GM10266 (cell line): ENCODE results near the gene KIAA0513.
"Not testable (repeated sequence)": the region's sequence is repeated elsewhere in the genome, so short reads cannot be mapped to it uniquely, and the experiment has no call there.

ENCODE experiments used
- DNase-seq: peaks from one replicate; pipeline ENCODE4 v3.0.0; 2012; ENCODE audit errors: extremely low spot score
- TF ChIP-seq, protein P1 (sequence below): IDR thresholded peaks from 2 replicates; pipeline ENCODE4 v1.5.1; 2012; ENCODE audit warnings: mild to moderate bottlenecking, low read depth; ENCODE audit not compliant: control insufficient read depth, insufficient read depth; ENCODE audit errors: missing control alignments

Gene KIAA0513

DNA sequence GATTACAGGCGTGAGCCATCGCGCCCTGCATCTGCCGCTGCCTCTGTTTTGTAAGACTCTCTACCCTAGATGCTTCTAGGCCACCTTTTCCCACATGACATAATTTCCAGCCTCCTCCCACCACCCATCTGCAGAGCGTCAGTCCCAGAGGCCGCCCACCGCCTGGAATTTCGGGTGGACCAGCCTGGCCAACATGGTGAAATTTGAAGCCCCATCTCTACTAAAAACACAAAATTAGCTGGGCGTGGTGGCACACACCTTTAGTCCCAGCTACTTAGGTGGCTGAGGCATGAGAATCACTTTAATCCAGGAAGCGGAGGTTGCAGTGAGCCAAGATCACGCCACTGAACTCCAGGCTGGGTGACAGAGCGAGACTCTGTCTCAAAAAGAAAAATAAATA is 89.8 kb downstream of the KIAA0513 start:
- no peak for DNase-seq
- TF ChIP-seq, protein P1, sequence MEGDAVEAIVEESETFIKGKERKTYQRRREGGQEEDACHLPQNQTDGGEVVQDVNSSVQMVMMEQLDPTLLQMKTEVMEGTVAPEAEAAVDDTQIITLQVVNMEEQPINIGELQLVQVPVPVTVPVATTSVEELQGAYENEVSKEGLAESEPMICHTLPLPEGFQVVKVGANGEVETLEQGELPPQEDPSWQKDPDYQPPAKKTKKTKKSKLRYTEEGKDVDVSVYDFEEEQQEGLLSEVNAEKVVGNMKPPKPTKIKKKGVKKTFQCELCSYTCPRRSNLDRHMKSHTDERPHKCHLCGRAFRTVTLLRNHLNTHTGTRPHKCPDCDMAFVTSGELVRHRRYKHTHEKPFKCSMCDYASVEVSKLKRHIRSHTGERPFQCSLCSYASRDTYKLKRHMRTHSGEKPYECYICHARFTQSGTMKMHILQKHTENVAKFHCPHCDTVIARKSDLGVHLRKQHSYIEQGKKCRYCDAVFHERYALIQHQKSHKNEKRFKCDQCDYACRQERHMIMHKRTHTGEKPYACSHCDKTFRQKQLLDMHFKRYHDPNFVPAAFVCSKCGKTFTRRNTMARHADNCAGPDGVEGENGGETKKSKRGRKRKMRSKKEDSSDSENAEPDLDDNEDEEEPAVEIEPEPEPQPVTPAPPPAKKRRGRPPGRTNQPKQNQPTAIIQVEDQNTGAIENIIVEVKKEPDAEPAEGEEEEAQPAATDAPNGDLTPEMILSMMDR, result no peak

GRCh38 chr16:85120006-85120340 is 92.4 kb downstream of the KIAA0513 start:
- TF ChIP-seq, protein P1, result no peak
- no peak for DNase-seq

GRCh38 chr16:85123441-85123840 is 95.8 kb downstream of the KIAA0513 start:
- DNase-seq, result not testable (repeated sequence)

- TF ChIP-seq, protein P1, result no peak
- no peak for DNase-seq
Measured at GRCh38 chr16:85123891-85124635, 96.5 kb downstream of the KIAA0513 start.

GRCh38 chr16:85124636-85125346 is 97.2 kb downstream of the KIAA0513 start:
- DNase-seq, result no peak
- TF ChIP-seq, protein P1, result no peak

DNA sequence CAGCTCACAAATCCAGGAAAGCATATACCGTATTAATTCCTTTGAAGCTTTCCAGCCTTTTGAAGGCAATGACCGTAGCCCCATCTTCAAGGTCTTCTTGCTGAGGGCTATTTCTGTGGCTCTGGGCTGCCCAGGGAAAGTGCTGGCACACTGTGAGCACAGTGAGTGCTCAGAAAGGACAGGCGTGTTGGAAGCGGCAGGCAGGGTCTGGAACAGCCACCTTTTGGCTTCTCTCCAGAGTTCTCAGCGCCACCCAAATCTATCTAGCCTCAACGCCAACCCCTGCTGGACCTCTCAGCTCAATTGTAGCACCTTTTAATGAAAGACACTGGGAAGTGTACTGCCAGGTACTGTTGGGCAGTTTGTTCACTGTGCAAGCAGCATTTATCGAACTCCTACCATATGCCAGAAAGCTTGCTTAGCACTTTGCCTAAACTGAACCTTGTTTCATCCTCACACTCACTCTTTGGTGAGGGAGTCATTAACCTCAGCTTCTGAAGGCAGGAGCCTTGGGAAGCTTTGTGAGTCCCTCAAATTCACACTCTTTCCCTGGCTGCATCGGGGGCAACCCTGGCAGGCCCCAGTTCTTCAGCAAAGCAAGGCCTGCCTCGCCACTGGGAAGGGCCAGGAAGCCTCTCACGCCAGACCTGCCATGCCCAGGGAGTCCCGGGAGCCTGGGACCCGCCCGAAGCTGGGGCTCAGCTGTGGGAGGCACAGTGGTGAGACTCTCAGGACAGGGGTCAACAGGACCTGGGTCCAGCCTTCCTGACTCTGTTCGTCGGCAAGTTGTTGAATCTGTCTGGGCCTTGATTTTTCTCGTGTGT is 98.2 kb downstream of the KIAA0513 start:
- DNase-seq, result no peak
- TF ChIP-seq, protein P1, result no peak

DNA sequence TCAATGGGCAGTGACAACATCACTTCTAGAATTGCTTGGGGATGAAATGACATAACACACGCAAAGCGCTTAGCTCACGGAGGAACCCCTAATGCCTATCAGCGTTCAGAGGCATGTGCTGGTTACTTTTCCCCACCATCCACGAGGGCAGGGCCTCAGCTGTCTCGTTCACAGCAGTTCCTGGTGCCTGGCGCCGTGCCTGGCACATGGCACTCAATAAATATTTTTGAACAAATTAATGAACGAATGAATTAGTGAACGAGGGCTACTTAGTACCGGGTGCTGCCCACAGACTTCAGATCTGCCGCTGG is 98.8 kb downstream of the KIAA0513 start:
- TF ChIP-seq, protein P1, result no peak
- DNase-seq, result no peak
